ENCODE results near the gene CD300A.

DNA sequence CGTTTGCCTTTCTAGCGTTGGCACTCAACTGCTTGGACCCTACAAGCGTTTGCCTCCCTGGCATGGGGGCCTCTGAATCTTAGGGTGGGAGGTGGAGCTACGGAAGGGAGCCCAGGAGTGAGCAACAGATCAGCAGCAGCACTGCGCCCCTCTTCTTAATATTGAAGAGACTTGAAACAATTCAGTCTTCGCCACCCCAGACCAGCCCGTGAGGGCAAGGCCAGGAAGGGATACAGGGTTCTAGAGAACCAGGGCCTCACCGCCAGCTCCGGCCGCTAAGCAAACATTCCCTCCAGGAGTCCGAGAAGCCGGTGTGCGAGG, 36.1 kb upstream of the CD300A start:
- TF ChIP-seq POLR2A (IDR thresholded peaks at IDR 0.05; ENCODE audit: low read depth, low read length) (no peak), POLR2AphosphoS5 (IDR thresholded peaks at IDR 0.05; ENCODE audit: low read depth, low read length) (no peak), TAF1 (IDR thresholded peaks at IDR 0.05; ENCODE audit: borderline replicate concordance, low read depth, low read length) (no peak)
